Measurements from ENCODE around the gene NDC1.

GRCh38 chr1:53747841-53748240 is 90.3 kb downstream of the NDC1 start:
- TF ChIP-seq POLR2A (IDR thresholded peaks at IDR 0.05; ENCODE audit: low read depth, low read length) (no peak), POLR2AphosphoS5 (IDR thresholded peaks at IDR 0.05; ENCODE audit: low read depth, low read length) (no peak), TAF1 (IDR thresholded peaks at IDR 0.05; ENCODE audit: borderline replicate concordance, low read depth, low read length) (no peak)
